GM12873 (cell line): Measurements from ENCODE around the gene BFAR.

Experiments
- TF ChIP-seq, protein P1 (sequence below): IDR thresholded peaks from 2 replicates; pipeline ENCODE4 v1.5.1; 2012; ENCODE audit warnings: low read depth, mild to moderate bottlenecking, moderate library complexity, low read length, control low read depth; ENCODE audit not compliant: insufficient read depth; ENCODE audit errors: missing control alignments

Gene BFAR

GRCh38 chr16:14641926-14642325 is 9.2 kb downstream of the BFAR start:
- TF ChIP-seq, protein P1, sequence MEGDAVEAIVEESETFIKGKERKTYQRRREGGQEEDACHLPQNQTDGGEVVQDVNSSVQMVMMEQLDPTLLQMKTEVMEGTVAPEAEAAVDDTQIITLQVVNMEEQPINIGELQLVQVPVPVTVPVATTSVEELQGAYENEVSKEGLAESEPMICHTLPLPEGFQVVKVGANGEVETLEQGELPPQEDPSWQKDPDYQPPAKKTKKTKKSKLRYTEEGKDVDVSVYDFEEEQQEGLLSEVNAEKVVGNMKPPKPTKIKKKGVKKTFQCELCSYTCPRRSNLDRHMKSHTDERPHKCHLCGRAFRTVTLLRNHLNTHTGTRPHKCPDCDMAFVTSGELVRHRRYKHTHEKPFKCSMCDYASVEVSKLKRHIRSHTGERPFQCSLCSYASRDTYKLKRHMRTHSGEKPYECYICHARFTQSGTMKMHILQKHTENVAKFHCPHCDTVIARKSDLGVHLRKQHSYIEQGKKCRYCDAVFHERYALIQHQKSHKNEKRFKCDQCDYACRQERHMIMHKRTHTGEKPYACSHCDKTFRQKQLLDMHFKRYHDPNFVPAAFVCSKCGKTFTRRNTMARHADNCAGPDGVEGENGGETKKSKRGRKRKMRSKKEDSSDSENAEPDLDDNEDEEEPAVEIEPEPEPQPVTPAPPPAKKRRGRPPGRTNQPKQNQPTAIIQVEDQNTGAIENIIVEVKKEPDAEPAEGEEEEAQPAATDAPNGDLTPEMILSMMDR: no peak

- TF ChIP-seq, protein P1: no peak
These were observed 17.1 kb downstream of the BFAR start for GRCh38 chr16:14649816-14650215.

DNA sequence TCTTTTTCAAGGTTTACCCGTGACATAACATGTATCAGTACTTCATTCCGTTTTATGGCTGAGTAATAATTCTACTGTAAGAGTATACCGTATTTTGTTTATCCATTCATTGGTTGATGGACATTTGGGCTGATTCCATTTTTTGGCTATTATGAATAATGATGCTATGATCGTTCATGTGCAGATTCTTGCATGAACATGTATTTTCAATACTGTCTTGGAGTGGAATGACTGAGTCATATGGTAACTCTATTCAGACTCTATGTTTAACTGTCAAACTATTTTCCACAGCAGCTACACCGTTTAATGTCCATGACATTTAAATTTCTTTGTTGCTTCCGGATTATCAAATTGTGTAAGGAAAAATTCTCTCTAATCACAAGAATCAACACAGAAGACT is 17.9 kb downstream of the BFAR start:
- TF ChIP-seq, protein P1: no peak

DNA sequence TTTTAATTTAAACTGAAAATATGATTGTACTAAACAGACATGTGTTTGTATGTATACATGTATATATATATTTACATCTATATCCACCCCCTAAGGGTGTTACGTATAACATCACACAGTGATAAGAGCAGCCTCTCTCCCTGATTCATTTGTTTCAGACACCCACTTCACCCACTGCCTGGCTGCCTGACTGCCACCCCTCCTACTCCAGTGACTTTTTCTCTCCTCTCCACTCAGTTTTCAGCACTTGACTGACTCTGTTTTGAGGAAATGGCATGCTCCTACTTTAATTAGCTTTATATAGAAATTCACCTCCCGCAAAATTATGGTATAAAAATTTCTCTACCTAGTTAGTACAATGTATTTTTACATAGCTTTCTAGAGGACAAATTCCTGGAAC is 20.0 kb downstream of the BFAR start:
- TF ChIP-seq, protein P1: no peak

GRCh38 chr16:14658063-14658462 is 25.3 kb downstream of the BFAR start:
- TF ChIP-seq, protein P1: no peak

GRCh38 chr16:14667347-14668266 is 34.9 kb downstream of the BFAR start:
- TF ChIP-seq, protein P1: no peak

DNA sequence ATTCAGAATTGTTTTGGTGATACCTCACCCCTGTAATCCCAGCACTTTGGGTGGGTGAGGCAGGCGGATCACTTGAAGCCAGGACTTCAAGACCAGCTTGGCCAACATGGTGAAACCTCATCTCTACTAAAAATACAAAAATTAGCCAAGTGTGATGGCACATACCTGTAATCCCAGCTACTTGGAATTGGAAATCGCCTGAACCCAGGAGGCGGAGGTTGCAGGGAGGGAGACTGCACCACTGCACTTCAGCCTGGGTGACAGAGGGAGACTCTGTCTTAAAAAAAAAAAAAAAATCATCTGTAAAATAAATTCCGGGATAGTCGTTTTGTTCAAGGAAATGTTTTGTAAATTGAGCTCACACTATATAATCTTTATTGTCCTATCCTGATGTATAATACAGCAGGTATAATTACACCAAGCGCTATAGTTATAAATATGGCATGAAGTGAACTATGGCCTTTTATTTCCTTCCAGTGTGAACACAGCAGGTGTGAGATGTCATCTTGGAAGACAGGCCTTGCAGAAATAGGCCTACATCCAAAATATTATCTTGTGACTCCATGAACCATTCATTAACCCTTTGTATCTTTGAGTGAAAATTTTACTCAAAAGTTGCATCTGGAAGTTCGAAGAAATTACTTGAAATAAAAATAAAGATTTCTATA is 35.9 kb downstream of the BFAR start:
- TF ChIP-seq, protein P1: no peak
